Measurements from ENCODE around the gene PCSK7.

Gene PCSK7

DNA sequence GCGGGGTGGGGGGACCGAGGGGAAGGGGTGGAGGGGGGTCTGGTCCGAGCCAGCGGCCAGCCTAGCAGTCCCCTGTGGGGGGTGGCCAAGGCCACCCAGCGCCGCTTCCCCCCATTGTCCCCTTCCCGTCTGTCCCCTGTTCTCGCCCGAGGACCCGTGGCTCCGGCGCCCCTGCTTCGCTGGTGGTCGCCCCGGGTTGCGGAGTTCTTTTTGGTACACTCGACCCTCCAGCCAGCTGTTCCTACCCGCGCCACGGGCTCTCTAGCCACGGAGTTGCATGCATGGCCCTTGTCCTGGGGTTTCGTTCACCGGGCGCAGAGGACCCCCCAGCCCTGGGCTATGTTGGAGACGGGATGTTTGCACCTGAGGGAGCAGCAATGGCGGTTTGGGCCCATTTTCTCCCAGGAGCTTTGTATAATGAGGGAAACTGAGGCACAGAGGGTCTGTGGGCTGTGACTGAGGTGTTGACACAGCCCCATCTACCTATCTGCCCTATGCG lies 1.1 kb upstream of the PCSK7 start:
- in situ Hi-C loops (cut with MboI; ENCODE audit: low pct_unique_long_range_greater_than_20kb, low sequenced_read_pairs), result no loop called here
- DNase-seq, result peak; percentile 14

DNA sequence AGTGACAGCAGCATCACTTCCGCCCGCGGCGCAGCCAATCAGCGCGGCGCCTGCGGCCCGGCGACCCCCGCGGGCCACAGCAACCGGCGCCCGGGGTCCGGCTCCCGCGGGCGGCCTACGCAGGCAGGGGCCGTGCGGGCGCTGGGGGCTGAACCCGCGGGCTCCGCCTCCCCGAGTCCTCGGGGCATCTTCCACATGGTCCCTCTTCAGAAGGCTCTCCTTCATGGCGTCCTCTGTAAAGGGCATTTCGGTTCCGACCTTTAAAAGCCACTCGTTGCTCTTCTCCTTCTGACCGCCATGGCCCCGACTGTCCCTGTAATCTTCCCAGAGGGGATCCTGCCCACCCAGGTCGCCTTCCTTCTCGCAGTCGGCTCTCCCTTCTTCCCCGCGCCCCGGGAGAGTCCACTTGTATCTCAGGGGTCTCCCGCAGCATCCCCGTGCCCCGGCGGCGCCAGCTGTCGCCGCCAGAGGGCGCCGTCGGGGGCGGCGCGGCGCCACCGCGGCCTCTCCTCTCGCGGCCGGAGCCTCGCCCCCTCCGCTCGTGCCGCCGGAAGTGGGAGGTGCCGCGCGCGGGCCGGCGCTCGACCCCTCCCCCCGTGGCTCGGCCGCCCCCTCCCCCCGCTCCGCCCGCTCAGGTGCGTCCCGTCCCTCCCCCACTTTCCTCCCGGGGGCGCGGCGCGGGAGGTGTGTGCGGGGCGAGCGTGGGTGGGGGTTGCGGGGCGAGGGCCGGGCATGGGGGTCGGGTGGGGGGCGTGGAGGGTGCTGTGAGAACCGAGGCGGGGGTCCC lies 412 bp upstream of the PCSK7 start, which contains the start of gene RNF214:
Gene RNF214 (plus strand): TSS at position 580 of the 787 bp plus-strand sequence. CDS start 1,602 bp downstream, outside the sequence.
- in situ Hi-C loops (cut with MboI; ENCODE audit: low pct_unique_long_range_greater_than_20kb, low sequenced_read_pairs), result no loop called here
- DNase-seq, result peak; percentile 88

DNA sequence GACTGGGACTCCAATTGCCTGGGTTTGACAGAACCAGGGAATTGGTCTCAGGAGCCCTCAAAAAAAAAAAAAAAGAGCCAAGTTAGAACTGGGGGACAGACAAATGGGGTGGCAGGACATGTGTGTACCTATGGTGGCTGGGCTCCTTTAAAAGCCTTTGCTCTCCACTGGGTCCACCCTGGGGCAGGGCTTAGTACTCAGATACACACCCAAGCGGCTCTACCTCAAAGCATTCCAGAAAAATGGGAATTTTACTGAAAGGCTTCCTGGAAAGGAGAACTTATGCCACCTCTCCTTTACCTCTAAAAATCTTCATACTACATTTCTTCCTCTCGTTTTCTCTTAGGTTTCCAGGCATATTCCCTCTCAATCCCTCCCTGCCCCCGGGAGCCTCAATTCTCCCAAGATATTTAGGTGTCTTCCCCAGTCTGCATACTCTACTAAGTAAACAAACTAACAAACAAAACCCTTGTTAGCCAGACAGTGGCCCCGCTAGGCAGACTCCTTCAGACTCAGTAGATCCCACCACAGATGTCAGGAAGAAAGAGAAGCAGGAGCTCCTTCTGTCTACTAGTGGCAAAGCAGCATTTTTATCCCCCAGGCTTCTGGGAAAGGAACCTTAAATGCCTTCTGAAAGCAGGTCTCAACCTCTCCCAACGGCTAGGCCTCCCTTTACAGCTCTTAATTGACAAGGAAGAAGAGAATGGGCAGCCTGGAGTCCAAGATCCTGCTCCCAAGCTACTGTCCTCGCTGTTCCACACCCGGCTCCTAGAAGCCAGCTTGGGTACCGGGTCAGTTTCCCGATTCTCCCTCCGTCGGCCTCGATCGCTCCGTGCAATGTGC lies 653 bp downstream of the PCSK7 start:
- DNase-seq, result no peak

DNA sequence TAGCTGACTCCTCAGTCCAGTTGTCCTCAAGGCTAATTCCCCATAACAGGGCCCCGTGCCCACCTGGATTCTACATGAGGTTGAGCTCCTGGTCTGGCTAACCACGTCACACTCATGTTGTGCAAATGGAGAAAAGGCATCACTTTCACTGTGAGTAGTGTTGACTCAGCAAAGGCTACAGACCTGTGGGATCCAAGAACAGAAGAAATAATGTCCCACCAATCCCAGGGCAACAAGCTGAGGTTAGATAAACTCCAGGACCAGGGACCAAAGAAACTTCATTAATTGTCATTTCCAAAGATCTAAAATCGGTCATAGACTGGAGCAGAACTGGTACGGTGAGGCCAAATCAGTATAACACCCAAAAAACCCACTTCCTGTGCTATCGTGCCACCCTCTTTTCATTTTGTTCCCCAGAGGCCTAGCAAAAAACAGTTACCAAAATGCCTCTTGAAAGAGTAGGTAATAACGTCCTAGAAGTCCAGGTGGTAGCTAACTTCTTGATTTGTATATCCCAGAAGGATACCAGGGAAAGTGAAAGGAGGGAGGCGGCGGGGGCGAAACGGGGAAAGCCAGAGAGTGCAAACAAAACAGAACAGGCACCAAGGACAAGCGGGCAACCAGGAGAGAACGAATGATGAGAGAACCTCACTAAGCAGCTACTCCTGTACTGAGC lies 1.4 kb downstream of the PCSK7 start:
- no peak for DNase-seq
- in situ Hi-C loops (cut with MboI; ENCODE audit: low pct_unique_long_range_greater_than_20kb, low sequenced_read_pairs), result no loop called here

More for the DNA sequence above, 653 bp downstream of the PCSK7 start:
- in situ Hi-C loops (cut with MboI; ENCODE audit: low pct_unique_long_range_greater_than_20kb, low sequenced_read_pairs), result no loop called here

DNA sequence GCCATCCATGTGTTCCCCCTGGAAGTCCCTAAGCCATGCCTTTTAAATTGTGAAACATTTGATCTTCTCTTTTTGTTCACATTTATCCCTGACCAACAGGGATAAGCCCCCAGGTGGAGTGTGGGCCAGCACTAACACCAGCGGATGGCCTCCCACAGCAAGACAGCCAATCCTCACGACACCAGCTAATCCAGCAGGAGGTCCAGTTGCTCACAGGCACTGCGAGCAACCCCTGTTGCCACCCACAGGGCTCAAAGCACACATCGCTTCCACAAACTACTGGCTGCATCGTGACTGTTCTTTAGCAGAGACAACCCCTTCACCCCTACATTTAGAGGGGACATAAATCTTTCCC lies 2.0 kb downstream of the PCSK7 start:
- in situ Hi-C loops (cut with MboI; ENCODE audit: low pct_unique_long_range_greater_than_20kb, low sequenced_read_pairs), result no loop called here
- no peak for DNase-seq

DNA sequence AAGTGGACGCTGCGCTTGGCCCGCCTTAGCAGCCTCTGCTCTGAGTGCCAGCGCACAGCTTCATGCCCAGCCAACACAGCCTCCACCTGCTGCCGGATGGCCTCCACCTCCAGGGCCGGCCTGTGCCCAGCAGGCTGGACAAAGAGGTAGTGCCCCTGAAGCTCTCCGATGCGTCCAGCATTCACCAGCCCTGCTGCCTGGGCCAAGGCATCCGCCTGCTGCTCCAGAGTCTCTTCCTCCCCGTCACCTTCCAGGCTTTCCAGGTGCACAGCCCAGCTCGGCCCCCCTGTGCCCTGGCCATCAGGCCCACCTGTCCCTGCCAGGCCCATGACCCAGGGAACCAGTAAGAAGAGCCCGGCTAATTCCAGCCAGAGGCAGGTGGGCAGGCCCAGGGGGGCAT lies 2.5 kb downstream of the PCSK7 start:
- no peak for DNase-seq
- in situ Hi-C loops (cut with MboI; ENCODE audit: low pct_unique_long_range_greater_than_20kb, low sequenced_read_pairs), result no loop called here

DNA sequence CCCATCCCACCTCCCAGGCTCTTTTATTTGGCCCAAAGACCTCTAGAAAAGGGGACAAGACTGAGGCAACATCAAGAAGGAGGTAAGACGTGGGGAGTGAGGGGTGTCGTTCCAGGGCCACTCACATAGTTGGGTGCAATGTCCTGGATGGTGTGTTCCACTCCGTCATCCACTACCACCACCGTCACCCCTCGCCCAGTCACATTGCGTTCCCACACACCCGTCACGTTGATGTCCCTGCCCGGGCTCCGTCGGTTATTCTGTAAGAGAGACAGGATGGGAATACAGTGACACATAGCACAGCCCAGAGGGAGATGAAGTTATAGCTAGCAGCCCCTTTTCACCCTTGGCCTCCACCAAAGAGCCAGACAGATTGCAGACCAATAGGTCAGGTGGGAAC lies 3.8 kb downstream of the PCSK7 start:
- in situ Hi-C loops (cut with MboI; ENCODE audit: low pct_unique_long_range_greater_than_20kb, low sequenced_read_pairs), result no loop called here

DNA sequence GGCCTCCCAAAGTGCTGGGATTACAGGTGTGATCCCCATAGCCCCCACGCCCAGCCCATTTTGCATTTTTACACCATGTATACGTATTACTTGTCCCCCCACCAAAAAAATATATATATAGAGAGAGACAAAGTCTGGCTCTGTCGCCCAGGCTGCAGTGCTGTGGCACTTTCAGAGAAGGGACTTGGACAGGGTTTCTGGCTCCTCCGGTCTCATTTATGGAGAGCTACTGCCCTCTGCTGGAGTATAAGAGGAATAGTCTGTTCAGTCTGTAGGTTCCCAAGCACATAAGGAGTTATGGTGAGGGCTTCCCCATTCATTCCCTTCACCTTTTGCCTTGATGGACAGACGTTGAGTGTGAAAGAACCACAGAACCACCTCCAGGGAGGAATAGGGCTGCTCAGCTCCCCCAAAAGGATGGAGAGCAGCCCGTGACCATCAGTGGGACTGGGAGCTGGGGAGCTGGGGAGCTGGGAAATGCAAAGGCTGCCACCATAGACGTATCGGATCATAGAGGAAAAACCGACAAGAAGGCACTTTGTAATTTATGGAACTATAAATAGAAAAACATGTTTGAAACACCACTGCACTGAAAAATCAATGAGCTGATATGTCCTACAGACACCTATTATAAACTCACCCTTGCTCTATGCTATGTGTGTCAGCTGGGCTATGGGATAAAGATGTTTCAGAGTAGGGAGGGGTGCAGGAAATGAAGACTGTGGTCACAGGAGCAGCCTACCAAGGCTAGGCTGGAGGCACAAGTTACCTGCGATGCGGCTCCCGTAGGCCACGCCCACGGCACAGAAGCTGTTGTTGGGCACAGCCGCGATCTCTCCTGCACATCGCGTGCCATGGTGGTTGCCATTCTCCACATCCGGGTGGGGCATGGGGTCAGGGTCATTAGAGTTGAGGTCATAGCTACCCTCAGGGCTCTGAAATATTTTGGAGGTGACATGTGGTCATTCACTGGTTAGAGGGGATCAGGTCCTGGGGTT lies 5.2 kb downstream of the PCSK7 start:
- in situ Hi-C loops (cut with MboI; ENCODE audit: low pct_unique_long_range_greater_than_20kb, low sequenced_read_pairs), result no loop called here
- DNase-seq, result peak; percentile 69

More for the DNA sequence above, 3.8 kb downstream of the PCSK7 start:
- DNase-seq, result no peak

DNA sequence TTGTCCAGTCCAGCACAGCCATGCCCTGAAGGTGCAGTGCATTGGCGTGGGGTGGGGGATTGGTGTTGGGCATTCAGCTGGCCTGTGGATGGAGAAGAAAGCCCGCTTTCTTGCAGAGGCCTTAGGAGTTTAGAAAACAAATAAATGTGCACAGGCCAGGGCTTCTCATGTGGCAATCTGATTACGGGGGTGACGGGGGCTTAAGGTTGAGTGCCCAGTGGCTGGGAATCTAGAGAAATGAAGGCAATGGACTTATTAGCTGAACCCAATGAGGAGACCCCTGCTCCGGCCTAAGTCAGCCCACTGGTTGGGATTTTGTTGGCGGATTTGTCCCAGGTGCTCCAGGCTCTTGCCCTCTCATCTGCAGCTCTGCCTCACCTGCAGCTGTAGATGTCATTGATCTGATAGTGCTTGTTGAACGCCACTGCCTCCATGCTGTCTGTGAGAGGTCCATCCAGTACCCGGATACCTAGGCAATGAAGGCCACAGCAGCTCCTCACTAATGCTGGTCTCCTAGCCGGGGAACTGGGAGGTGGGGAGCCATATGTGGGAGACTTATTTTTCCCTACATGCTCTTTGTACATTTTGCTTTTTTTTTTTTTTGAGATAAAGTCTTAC lies 6.2 kb downstream of the PCSK7 start:
- in situ Hi-C loops (cut with MboI; ENCODE audit: low pct_unique_long_range_greater_than_20kb, low sequenced_read_pairs), result no loop called here
- no peak for DNase-seq

DNA sequence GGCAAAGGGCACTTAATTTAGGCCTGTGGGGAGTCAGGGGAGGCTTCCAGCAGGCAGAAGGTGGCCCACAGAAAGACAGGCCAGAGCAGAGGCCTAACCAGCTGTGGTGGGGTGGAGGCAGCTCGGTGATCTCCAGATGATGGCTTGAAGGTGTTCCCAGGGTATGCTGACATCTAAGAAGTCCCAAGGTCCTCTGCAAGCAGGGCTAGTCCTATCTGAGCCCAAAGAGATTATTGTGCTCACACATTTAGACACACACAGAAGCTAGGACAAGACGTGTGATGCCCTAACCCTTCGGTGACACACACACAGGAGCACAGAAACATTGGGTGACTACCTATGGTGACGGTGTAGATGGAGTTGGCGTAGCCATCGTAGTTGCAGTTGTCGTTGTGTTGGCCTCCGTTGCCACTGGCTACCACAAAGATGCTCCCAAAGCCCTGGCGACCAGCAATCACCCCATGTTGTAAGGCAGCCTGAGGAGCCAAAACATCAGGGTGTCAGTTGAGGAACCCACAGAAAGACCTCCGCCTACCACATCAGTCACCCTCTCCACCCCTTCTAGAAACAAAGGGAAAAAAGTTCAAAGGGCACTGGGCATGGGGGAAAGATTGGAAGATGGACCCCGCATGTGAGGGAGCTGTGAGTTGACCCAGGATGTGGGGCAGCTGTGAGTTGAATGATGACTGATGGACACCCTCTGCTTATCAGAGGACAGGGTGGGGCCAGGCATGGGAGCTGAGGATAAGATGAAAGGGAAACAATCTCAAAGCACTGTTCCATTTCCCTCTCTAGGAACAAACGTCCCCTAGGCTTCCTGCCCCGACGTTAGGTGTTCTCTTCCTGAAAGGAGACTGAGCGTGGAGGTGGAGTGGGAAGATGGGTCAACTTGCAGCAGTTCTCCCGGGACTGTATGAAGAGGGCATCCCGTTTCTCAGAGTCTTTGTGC lies 7.9 kb downstream of the PCSK7 start:
- in situ Hi-C loops (cut with MboI; ENCODE audit: low pct_unique_long_range_greater_than_20kb, low sequenced_read_pairs), result no loop called here
- DNase-seq, result no peak

DNA sequence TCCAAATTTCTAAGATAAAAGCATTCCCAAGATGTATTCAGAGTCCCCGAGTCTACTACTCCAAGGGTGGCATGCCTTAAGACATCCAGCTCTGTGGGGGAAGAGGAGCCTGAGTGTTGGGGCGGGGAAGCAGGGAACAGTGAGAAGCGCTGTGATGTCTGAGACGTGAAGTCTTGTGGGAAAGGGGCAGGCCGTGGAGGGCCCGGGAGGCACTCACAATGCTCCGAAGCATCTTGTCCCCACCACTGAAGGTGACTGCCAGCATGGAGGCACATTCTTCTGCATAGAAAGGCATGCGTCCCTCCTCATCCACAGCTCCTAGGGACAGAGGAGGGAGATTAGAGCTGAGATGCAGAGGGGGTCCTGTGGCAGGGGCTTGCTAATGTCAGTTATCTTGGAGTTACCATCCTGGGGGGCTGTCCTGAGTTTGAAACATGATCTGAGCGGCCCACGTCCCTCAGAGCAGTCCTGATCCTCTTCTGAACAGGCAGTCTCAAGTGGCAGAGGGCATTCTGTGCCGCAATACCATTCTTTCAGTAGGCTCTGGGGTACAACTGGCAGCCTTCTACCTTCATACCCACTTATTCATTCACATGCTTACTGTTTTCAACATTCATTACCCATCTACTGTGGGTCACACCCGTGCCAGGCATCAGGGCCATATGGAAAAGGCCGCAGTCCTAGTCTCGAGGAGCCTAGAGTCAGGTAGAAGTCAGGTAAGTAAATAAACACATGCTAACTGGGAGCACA lies 8.7 kb downstream of the PCSK7 start:
- DNase-seq, result no peak
- in situ Hi-C loops (cut with MboI; ENCODE audit: low pct_unique_long_range_greater_than_20kb, low sequenced_read_pairs), result no loop called here

DNA sequence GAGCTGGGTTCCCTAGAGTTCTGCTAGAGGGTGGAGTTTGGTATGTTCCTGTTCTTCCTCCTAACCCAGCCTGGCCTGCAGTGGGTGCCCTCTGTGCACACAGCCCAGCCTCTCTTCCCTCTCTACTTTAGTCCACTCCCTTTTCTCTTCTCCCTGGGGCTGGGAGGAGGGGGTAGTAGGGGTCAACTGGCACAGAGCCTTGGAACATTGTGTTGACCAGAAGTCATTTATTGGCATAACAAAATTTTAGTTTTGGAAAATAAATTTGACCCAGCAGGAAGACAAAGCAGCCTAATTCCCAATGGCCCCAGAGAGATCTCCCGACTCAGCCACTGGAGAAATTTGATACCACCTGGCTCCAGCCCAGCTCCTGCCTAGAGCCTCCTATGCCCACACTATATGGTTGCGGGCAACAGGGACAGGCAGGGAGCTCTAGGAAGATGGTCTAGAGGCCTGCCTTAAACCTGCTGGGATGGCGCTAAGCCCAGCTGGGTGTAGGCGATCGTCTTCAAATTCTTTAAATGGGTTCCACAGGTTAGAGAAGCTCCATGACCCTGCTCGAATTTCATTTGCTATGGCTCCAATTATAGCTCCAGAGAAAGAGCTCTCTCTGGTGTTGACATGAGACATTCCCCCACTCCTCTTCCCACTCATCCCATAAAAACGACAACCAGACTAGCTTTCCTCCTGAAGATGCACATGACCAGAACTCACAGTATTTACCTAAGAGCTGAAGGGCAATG lies 9.9 kb downstream of the PCSK7 start:
- no peak for DNase-seq
- in situ Hi-C loops (cut with MboI; ENCODE audit: low pct_unique_long_range_greater_than_20kb, low sequenced_read_pairs), result no loop called here

DNA sequence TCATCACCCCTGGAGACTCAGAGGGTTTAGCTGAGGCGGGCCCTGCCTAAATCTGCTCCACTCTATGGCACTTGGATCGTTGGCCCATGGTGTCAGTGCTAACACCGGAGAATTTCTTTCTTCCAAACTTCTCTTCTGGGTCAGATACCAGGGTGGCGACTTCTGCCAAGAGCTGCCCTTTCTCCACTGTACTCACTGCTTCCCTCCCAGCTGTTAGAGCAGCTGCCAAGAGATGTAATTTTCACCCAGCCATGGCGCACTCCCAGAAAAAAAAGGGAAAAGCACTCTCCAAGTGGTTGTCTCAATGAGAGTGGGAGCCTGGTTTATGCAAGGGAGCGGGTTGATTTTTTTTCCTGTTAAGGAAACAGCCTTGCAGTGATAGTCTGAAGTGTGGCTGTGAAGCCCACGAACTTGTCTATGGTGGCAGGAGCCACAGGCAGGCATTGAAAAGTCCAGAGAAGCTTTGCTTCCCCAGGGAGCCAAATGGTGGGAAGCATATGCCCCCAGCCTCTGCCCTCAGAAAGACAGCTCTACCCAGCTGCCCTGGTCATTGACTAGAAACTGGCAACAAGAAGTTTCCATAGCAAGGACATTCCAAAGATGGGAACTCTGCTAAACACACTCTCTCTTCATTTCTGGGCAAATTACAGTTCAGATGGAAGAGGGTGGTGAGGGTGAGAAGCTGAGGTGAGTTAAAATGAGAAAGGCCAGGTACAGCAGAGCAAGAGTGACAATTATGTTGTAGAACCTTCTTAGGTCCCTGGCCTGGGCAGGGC lies 10.7 kb downstream of the PCSK7 start:
- DNase-seq, result no peak
- in situ Hi-C loops (cut with MboI; ENCODE audit: low pct_unique_long_range_greater_than_20kb, low sequenced_read_pairs), result no loop called here

DNA sequence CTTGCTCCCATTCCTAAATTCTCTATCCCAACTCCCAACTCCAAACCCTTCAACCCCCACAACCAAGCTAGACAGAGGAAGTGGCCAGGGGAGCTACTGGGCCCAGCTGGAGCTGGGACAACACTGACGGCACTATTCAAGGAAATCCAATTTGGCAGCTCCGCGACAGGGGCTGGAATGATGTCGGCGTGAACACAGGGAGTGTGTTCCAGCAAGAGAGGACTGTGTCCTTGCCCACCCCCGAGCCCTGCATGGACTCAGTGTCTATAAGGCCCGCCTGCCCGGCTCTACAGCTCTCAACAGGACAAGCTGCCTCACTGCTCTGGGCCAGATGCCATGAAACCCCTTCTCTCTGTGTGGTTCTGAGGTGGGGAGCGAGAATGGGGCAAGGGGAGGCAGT lies 11.3 kb downstream of the PCSK7 start:
- in situ Hi-C loops (cut with MboI; ENCODE audit: low pct_unique_long_range_greater_than_20kb, low sequenced_read_pairs), result no loop called here
- DNase-seq, result no peak

DNA sequence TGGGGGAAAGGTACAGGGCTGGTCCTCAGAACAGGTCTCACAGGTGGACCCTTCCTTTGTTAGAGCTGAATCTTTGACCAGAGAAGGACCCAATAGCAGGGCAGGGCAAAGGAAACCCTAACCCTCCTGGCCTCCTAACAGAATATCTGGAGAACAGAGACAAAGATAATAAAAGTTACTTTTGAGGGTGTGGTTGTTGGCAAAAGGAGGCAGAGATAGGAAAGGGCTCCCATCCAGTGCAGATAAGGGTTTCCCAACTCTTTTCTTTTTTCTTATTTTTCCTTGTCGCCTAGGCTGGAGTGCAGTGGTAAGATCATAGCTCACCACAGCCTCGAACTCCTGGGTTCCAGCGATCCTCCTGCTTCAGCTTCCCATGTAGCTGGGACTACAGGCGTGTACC lies 11.9 kb downstream of the PCSK7 start:
- in situ Hi-C loops (cut with MboI; ENCODE audit: low pct_unique_long_range_greater_than_20kb, low sequenced_read_pairs), result no loop called here
- no peak for DNase-seq

Measured in KBM-7 (cell line).